HTR-8/SVneo (cell line): ENCODE data around the gene ELAC1.

Experiments used
- DNase-seq: peaks from one replicate; pipeline ENCODE4 v3.0.0; 2011; ENCODE audit warnings: low spot score, mixed read lengths; ENCODE audit not compliant: insufficient read length
- FAIRE-seq: peaks from 2 replicates; lab custom pipeline; 2011; peaks lifted over from hg19 to GRCh38; lab: Jason Lieb, UNC

The ELAC1 gene

GRCh38 chr18:51012441-51012840 is 44.6 kb downstream of the ELAC1 start:
- no peak for DNase-seq
- no peak for FAIRE-seq

DNA sequence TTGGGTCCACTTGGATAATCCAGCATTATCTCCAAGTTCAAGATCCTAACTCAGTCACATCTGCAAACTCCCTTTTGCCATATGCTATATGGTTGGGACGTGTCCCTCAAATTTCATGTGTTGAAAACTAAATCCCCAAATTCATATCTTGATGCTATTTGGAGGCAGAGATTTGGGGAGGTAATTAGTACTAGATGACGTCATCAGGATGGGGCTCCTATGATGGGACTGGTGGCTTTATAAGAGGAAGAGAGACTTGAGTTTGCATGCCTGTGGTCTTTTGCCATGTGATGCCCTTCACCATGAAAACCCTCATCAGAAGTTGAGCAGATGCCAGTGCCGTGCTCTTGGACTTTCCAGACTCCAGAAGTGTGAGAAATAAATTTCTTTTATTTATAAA is 45.4 kb downstream of the ELAC1 start:
- no peak for DNase-seq
- FAIRE-seq, result no peak

DNA sequence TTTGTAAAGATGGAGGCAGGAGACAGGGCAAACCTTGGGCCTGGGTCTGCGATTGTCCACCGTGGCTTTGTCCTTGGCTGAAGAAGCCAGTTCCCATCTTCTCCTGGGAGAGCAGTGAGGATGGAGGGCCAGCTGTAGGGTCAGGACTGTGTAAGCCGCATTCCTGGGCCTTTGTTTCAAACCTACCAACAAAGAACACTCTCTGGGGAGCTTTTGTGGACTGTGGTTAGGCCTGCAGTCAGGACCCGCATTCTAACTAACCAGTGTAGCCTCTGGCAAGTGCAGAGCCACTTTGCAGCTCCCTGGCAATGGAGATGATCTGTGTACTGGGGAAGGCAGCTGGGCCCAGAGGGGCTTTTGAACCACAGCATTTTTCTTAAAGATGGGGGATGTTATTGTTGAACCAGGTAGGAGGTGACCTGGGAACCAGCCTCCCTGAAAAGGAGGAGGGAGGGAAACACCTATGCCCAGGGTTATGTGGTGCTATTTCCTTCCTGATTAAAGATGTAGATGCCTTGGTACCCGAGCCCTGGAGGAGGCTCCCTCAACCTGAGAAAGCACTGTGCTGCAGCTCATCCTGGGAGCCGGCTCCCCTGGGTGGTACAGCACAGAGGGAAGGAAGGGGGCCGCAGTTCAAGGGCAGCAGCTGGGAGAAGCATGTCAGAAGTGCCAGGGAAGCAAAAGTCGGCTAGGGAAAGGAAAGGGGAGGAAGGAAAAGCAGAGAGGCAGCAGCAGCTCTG is 49.5 kb downstream of the ELAC1 start:
- DNase-seq, result no peak
- FAIRE-seq, result no peak

GRCh38 chr18:51020536-51020935 is 52.7 kb downstream of the ELAC1 start:
- no peak for FAIRE-seq
- DNase-seq, result no peak

- no peak for FAIRE-seq
- DNase-seq, result no peak
Observed at GRCh38 chr18:51021226-51021965, 53.6 kb downstream of the ELAC1 start.

DNA sequence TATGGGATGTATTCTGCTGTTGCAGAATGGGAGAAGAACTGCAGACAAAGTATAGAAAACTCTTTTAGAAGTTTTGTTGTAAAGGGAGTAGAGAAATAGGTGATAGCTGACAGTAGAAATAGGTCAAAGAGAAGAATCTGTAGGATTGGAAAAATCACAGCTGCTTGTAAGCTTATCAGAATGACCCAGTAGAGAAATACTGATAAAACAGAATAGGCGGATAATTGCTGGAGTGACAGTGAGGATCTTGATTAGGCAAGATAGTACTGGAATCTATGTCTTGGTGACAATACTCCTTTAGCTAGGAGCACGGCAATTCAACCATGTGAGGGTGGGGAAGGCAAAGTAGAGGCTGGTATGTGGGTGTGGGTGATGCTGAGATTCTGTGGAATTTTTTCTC is 57.7 kb downstream of the ELAC1 start:
- no peak for FAIRE-seq
- no peak for DNase-seq

DNA sequence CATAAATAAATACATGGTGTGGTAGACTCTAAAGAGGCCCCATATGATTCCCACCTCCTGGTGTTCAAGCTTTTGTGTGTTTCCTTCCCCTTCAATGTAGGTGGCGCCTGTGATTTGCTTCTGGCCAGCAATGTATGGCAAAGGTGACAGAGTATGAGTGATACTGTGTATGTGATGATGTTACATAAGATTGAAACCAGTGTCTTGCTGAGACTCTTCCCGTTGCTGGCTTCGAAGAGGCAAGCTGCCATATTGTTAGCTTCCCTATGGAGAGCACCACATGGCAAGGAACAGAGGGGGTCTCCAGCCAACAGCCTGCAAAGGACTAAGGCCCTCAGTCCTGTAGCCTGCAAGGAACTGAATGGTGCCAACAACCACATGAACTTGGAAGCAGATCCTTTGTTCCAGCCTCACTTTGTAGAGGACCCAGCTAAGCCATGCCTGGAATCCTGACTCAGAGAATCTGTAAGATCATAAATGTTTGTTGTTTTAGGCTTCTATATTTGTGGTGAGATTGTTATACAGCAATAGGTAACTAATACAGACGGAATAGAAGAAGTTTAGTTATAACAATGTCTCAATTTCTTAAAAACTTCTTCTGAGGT is 60.5 kb downstream of the ELAC1 start:
- FAIRE-seq (no peak), DNase-seq (no peak)

DNA sequence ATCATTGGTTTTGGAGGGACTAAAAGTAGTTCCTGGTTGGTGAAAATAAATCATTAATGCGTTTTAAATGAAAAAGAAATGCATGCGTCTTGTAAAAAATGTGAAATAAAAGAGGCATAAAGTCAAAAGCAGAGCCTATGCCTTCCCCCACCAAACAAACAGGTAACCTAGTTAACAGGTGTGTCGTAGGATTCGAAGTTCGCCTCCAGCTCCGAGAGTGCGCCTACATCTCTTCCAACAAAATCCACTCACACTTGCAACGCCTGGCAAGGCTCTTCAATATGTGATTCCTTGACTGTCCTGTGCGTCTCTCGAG is 61.5 kb downstream of the ELAC1 start:
- DNase-seq, result no peak
- FAIRE-seq, result no peak

DNA sequence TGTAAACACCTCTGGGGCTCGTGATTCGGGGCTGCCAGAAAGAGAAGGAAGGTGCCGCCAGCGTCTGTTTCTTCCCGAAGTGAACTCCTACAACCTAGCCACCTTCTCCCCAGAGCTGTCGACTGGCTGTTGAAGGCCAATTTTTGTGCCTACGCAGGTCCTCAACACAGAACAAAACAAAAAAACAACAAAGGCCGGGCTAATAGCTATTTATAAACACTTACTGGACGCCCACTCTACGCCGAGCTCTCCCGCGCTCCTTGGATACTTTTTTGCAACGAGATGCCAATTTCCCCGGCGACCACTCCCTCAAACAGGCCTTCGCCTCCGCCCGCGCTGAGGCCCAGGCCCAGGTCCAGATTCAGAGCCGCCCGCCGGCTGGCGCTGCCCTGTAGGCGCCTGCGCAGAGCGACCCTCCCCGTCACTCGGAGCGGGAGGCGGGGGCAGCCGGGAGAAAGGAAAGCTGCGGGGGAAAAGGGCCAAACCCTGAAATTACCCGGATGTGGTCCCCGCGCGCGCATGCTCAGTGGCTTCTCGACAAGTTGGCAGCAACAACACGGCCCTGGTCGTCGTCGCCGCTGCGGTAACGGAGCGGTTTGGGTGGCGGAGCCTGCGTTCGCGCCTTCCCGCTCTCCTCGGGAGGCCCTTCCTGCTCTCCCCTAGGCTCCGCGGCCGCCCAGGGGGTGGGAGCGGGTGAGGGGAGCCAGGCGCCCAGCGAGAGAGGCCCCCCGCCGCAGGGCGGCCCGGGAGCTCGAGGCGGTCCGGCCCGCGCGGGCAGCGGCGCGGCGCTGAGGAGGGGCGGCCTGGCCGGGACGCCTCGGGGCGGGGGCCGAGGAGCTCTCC is 62.1 kb downstream of the ELAC1 start, which contains the start of gene SMAD4:
Gene SMAD4, plus strand, starts transcription at position 520 of the 843 bp plus-strand sequence. CDS start 16,834 bp downstream, outside the sequence.
- FAIRE-seq, result no peak

GRCh38 chr18:51030537-51031258 is 62.9 kb downstream of the ELAC1 start:
- DNase-seq (no peak), FAIRE-seq (no peak)

More for the DNA sequence above, 62.1 kb downstream of the ELAC1 start, which contains the start of gene SMAD4:
- peak; percentile 86 for DNase-seq

DNA sequence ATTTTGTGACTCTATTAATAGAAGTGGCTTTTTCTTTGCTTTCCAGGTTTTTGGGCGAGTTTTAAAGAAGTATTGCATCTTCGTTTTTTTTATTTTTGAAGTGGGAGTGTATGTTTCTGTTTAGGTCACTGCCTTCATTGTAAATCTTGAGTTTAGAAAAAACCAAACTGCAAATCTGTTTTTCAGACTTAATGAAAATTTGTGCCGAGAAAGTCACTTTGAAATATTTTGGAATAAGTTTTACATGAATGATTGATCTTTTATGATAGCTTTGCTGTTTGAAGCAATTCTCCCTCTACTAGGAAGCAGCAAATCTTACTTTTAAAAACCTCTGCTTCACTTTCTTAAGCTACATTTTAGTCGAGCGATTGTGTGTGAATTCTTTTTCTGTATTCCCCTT is 64.4 kb downstream of the ELAC1 start:
- DNase-seq (no peak), FAIRE-seq (no peak)

DNA sequence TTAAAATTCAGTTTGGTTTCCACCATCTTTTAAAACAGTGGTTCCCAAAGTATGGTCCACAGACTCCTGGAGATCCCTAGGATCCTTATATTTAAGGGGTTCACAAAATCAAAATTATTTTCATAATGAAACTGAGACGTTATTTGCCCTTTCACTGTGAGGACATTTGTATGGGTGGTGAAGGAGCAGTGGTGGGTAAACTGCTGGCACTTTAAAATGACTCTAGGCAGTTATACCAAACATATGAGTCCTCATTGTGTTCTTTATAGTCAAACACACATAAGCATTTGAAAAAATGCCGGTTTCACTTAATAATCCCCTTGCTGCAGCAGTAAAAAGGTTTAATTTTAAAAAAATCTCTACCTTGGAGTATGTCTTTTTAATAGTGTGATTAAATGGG is 69.4 kb downstream of the ELAC1 start:
- DNase-seq (no peak), FAIRE-seq (no peak)
